GM18909 (cell line): Measurements from ENCODE around the gene C19orf85.

Source experiments
- ATAC-seq: cut with Tn5 transposase; IDR thresholded peaks from one replicate; pipeline ENCODE4 v1.9.1; 2021; ENCODE audit warnings: mild to moderate bottlenecking; ENCODE audit not compliant: unreplicated experiment, poor library complexity

The C19orf85 gene

DNA sequence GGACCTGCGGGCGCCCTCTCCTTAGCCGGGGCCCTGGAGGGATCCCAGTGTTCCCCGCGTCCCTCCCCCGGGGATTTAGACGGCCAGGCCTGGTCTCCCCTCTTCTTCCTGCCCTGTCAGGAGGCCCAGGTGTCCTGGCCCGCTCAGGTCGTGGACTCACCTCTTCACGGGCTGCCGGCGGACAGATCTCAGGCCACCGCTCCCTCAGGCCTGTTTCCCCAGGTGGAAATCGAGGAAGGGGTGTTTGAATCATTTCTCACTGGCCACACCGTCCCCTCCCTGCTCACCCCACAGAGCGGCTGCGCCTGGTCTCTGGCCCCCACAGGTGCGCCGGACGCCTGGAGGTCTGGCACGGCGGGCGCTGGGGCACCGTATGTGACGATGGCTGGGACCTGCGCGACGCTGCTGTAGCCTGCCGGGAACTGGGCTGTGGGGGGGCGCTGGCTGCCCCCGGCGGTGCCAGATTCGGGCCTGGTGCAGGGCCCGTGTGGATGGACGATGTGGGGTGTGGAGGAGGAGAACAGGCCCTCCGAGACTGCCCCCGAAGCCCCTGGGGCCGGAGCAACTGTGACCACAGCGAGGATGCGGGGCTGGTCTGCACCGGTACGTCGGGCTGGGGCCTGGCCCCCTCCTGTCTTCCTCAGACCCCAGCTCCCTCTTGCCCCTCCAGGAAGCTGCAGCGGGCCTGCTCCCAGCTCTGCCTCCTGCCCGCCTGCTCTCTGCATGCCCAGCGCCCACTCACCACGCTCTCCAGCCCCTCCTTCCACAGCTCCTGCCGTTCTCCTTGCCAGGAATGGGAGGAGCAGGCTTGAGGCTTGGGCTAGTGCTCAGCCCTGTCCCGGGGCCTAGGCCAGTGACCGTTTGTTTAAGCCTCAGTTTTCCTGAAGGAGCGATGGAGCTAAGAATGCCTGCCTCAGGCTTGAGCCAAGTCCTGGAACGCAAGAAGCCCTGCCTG is 26.2 kb upstream of the C19orf85 start:
- ATAC-seq, result no peak

DNA sequence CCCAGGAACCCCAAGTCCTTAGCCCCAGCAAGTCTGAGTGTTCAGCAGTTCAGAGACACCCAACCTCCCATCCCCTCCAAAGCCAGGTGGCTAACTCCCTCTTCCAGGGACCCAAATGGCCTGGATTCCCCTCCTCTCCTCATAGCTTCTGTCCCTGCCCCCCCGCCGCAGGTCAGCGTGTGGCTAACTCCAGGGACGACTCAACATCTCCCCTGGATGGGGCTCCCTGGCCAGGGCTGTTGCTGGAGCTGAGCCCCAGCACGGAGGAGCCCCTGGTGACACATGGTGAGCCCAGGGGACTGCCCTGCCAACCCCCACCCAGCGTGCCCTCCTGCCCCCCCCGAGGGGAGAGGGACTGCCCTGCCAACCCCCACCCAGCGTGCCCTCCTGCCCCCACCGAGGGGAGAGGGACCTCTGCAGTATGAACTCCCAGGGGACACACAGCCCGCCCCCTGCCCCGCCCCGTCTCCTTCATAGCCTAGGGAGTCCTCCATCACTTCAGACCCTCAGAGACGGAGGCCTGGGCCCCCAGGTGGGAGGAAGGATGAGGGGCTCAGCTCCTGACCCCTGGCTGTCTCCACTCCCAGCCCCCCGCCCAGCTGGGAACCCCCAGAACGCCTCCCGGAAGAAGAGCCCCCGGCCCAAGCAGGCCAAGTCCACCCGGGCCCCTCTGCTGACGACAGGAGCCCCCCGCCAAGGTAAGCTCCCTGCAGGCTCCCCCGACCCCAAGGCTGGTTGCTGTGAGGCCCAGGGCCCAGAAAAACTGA is 25.3 kb upstream of the C19orf85 start:
- no peak for ATAC-seq

DNA sequence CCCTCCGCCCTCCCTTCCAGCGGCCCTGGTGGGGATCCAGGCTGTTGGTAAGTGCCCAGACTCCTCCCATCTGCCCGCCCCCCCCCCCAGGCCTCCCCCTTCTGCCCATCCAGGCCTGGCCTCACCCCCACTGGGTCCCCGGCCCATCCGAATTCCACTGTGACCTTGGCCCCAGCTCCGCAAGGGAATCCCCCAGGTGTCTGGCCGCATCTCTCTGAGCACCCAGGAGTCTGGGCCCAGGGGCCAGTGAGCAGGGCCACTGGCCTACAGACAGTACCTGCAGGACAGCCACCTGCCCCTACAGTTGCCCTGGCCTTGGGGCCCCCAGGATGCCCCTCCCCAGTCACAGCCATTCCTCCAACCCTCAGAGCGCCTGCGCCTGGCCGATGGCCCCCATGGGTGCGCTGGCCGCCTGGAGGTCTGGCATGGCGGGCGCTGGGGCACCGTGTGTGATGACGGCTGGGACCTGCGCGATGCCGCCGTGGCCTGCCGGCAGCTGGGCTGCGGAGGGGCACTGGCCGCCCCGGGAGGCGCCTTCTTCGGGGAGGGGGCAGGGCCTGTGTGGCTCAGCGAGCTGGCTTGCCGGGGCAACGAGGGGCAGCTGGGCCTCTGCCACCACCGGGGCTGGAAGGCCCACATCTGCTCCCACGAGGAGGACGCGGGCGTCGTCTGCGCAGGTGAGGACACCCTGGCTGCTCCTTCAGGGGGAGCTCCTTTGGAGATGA is 24.6 kb upstream of the C19orf85 start:
- no peak for ATAC-seq

DNA sequence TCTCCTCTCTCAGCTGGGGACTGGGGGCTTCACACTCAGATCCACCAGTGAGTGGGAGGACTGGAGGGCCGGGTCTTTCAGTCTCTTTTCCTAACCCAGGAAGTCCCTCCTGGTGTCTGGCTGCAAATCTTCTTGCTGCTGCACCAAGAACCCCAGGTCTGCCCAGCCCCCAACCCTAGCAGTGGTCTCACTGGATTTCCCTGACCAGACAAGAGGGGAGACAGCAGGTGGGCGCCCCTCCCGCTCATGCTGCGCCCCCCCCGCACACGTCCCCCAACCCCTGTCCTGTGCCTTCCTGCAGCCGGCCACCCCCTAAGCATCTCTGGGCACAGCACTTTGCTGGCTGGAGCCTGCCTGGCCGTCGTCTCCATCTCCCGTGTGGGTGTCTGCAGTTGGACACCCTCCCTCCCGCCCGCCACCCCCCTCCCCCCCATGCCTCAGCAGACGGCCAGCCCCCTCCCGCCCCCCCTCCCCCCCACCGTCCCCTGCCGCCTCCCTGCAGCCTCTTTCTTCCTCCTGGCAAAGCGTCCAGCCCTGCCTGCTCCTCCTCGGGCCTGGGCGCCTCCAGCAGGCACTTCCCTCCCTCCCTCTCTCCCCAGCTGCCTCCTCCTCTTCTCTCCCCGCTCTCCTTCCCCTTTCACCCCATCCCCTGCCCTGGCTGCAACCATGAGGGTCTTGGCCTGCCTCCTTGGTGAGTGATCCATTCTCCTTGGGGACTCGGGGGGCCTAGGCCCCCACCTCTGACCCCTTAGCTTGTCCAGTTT is 23.6 kb upstream of the C19orf85 start, which contains the start of gene SSC5D:
Gene SSC5D (plus strand): TSS at position 513 of the 764 bp plus-strand sequence. CDS start 154 bp downstream, at position 667.
- ATAC-seq, result no peak

DNA sequence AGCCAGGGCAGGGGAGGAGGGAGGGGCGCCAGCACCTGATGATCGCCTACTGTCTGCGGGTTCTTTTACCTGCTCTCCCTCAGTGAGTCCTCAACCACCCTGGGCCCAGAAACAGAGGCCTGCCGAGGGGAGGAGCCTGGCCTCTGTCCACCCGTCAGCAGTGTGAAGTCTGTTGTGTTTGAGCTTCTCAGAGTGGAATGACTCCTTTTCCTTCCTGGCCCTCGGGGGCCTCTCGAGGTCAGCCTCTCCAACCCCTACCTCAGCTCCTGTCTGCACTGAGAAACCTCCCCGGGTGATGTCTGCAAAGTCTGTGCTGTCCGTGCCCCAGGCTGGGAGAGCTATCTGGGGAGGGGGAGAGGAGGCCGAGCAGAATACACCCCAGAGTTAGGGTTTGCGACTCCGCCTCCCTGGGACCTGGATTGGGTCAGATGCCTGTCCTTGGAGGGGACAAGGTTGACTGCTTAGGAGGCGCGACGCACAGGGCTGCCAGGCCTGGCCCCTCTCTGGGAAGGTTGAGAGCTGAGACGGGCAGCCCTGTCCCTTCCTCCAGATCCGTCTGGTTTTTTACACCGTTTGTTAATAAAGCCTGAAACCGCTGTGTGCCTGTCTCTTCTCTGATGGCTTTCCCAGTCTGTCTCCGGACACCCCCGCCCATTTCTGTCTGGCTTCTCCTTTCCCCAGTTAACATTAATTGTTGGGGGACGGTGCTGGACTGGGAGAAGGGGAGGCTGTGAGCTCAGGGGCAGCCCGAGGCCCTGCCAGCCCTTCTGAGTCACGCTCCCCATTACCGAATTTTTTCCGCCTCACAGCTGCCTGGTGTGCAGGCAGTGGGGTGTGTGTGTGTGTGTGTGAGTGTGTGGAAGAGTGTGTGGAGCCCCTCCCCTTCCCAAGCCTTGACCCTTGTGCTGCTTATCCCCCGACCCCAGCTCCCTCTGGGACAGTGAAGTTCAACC is 22.7 kb upstream of the C19orf85 start:
- no peak for ATAC-seq

DNA sequence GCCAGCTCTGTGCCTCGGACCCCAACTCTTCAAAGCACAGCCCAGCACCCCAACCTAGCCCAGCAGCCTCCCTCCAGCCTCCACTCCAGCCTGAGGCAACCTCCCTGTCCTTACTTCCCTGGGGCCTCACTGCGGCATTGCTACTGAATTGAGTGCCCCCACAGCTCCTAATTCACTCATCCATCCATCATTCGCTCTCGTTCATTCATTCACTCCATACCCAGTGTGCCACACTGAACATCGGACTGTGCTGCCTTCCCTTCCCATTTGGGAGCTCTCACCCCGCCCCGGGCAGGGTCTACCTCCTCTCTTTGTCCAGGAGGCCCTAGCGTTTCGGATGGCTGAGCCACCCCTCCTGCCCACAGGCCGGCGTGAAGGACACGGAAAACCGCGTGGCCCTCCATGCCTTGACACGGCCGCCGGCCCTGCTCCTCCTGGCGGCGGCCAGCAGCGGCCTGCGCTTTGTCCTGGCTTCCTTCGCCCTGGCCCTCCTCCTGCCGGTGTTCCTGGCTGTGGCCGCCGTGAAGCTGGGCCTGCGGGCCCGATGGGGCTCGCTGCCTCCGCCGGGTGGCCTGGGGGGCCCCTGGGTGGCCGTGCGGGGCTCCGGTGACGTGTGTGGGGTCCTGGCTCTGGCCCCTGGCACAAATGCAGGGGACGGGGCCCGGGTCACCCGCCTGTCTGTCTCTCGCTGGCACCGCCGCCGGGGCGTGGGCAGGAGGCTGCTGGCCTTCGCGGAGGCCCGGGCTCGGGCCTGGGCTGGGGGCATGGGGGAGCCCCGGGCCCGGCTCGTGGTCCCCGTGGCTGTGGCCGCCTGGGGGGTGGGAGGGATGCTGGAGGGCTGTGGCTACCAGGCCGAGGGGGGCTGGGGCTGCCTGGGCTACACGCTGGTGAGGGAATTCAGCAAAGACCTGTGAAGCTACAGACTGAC is 21.8 kb upstream of the C19orf85 start:
- ATAC-seq, result no peak

DNA sequence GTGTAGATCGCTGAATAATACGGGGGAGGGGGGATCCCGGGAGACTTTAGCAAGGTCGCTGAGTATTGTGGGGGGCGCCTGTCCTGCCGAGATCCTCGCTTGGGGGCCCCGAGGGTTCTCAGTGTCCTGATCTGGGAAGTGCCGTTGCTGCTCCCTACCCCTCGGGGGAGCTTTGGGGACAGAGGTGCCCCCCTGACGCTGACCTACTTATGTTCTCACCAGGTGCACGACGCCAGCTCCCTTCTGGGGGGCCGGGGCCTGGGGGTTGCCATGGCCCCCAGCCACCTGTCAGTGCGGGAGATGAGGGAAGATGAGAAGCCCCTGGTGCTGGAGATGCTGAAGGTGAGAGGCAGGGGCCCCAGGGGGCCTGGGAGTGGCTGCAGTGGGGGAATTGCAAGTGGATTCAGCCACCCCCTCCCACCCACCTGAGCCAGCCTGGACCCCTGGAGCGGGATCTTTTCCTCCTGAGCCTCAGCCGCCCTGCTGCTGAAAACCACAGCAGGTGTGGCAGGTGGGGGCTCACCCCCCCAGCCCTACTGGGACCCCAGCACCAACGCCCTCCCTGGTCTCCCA is 21.0 kb upstream of the C19orf85 start:
- no peak for ATAC-seq

DNA sequence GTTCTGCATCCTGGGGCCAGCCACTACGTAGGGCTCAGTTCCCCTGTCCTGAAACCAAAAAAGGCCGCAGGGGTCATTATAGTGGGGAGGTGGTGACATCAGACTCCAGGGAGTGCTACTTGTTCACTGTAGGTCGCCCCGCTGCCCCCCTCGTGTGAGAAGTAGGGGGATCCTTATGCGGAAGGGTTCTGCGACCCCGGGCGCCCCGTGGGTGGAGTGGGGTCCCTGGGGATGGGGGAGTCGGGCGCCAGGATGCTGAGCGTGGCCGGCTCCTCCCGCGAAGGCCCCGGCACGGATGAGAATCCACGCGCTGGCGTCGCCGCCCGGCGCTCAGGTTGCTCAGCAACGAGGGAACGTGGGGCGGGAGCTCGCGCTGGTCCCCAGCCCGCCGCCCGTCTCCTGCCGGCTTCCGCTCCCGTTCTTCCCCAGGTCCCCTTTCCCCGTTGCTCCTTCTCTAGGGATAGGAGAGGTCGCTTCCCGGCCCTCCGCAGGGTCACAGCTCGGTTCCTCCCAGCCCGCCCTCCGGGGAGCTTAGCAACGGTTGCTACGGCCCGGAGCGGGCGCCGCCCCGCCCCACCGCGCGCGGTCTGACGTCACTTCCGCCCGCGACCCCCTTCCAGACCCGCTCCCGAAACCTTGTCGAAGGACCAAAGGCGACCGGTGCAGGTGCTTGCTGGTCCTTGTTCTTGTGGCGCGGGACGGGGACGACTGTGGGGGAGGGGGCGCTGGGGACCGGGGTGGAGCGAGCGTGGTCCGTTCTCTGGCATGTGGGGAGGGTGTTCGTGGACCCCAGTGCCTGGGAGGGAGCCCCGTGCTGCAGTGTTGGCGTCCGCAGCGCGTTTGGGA is 20.3 kb upstream of the C19orf85 start, which contains the start of gene NAT14:
Gene NAT14 (plus strand): TSS at position 596 of the 846 bp plus-strand sequence. CDS start 521 bp downstream, outside the sequence.
- ATAC-seq, result peak; percentile 61

DNA sequence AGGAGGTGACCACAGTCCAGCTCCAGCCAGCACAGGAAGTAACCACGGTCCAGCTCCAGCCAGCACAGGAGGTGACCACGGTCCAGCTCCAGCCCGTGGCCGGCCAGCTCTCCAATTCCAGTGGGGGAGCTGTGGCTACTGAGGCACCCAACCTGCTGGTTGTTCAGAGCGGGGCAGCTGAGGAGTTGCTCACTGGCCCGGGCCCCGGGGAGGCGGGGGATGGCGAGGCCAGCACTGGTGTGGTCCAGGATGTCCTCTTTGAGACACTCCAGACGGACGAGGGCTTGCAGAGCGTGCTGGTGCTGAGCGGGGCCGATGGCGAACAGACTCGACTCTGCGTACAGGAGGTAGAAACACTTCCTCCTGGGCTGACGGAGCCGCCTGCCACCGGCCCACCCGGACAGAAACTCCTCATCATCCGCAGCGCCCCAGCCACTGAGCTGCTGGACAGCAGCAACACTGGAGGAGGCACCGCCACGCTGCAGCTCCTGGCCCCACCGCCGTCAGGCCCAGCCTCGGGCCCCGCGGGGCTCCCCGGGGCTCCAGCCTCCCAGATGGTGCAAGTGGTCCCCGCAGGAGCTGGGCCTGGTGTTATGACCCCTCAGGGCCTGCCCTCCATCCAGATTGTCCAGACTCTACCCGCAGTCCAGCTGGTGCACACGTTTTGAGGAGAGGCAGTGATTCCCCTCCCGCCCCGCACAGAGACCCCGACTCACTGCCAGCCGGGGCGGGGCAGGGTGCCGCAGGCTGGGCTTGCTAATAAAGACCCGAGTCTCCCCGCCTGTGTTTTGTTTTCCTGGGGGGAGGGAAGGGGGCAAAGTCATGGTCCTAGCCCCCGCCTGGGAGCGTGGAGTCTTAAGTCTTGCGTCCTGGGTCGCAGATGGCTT is 19.4 kb upstream of the C19orf85 start:
- ATAC-seq, result no peak

DNA sequence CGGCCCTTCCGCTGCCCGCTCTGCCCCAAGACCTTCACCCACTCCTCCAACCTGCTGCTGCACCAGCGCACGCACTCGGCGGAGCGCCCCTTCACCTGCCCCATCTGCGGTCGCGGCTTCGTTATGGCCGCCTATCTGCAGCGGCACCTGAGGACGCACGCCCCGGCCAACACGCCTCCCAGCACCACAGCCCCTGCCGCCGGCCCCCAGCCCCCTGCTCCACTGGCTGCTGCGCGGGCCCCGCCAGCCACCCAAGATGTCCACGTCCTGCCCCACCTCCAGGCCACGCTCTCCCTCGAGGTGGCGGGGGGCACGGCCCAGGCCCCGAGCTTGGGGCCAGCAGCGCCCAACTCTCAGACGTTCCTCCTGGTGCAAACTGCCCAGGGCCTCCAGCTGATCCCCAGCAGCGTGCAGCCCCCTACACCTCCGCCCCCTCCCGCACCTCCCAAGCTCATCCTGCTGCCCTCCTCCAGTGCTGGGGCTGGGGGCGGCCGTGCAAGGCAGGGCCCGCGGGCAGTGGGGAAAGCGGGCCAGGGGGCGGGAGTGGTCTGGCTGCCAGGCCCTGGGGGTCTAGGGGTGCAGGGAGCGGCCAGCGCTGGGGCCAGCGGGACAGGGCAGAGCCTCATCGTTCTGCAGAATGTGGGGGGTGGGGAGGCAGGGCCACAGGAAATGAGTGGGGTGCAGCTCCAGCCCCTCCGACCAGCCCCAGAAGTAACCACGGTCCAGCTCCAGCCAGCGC is 18.6 kb upstream of the C19orf85 start:
- ATAC-seq, result no peak

DNA sequence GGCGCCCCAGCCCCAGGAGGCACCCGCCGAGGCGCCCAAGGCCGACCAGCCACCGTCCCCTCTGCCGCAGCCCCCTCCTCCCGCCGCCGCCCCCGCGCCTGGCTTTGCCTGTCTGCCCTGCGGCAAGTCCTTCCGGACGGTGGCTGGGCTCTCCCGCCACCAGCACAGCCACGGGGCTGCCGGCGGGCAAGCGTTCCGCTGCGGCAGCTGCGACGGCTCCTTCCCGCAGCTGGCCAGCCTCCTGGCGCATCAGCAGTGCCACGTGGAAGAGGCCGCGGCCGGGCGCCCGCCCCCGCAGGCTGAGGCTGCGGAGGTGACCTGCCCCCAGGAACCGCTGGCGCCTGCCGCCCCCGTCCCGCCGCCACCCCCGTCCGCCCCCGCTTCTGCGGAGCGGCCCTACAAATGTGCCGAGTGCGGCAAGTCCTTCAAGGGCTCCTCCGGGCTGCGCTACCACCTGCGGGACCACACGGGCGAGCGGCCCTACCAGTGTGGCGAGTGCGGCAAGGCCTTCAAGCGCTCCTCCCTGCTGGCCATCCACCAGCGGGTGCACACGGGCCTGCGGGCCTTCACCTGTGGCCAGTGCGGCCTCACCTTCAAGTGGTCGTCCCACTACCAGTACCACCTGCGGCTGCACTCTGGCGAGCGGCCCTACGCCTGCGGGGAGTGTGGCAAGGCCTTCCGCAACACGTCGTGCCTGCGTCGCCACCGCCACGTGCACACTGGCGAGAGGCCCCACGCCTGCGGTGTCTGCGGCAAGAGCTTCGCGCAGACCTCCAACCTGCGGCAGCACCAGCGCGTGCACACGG is 17.8 kb upstream of the C19orf85 start:
- ATAC-seq, result no peak

DNA sequence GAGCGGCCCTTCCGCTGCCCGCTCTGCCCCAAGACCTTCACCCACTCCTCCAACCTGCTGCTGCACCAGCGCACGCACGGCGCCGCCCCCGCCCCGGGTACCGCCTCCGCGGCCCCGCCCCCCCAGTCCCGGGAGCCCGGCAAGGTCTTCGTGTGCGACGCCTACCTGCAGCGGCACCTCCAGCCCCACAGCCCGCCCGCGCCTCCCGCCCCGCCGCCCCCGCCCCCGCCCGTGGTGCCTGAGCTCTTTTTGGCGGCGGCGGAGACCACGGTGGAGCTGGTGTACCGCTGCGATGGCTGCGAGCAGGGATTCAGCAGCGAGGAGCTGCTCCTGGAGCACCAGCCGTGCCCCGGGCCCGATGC is 17.2 kb upstream of the C19orf85 start:
- no peak for ATAC-seq

DNA sequence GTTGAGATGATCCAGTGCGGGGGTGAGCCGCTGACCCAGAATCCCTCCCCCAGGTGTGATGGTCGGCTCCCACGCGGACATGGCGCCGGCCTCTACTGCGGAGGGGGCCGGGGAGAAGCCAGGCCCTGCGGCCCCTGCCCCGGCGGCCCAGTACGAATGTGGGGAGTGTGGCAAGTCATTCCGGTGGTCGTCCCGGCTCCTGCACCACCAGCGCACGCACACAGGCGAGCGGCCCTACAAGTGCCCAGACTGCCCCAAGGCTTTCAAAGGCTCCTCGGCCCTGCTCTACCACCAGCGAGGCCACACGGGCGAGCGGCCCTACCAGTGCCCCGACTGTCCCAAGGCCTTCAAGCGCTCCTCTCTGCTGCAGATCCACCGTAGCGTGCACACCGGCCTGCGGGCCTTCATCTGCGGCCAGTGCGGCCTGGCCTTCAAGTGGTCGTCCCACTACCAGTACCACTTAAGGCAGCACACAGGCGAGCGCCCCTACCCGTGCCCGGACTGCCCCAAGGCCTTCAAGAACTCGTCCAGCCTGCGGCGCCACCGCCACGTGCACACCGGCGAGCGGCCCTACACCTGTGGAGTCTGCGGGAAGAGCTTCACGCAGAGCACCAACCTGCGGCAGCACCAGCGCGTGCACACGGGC is 16.7 kb upstream of the C19orf85 start:
- ATAC-seq, result no peak
